T1000 (cell line): ENCODE measurements around the gene PPIL3.
"Not testable (repeated sequence)": the region's sequence is repeated elsewhere in the genome, so short reads cannot be mapped to it uniquely, and the experiment has no call there.

Source experiments
- DNase-seq: peaks from one replicate; lab custom pipeline; 2025; ENCODE audit warnings: mixed read lengths; lab: John Stamatoyannopoulos, UW

PPIL3 gene

DNA sequence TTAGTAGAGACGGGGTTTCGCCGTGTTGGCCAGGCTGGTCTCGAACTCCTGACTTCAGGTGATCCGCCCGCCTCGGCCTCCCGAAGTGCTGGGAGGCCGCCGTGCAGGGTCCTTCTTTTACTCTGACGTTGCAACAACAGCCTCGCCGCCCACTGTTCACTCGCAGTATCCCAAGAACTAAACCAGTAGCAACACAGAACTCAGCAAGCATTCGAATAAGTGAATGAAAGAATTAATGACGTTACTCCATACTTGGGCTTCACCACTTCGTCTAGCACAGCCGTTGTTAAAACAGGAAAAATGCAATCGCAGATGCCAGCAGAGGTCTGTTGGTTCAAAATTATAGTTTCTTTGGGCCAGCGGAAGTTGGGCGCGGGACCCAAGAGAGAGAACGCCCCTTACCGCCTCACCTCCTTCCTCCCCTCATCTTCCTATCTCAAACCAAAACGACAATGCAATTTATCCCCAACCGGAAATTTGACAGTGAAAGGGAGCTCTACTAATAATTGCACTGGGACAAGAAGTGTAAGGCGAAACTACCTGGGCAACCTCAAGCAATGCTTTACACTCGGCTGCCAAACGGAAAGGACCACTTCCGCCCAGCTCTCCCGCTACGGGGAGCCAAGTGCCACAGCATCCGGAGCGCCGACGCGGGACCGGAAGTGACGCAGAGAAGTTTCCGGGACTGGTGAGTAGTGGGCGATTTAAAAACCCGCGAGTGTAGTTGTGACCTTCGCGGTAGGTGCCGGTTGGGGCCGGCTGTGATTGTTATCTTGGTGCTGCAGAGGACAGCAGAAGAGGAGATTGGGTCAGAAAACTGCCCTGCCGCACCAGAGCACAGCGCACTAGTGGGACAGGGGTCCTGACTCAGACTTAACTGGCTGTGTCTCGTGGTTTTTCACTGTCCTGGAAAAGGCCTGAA, at the start of gene PPIL3, which contains the start of gene NIF3L1:
TSS of gene PPIL3 (minus strand) at position 374 of the 922 bp plus-strand sequence. CDS start 1,462 bp downstream, outside the sequence.
TSS of gene NIF3L1 (plus strand) at position 668 of the 922 bp plus-strand sequence. CDS start 2,573 bp downstream, outside the sequence.
- DNase-seq: peak; percentile 90

DNA sequence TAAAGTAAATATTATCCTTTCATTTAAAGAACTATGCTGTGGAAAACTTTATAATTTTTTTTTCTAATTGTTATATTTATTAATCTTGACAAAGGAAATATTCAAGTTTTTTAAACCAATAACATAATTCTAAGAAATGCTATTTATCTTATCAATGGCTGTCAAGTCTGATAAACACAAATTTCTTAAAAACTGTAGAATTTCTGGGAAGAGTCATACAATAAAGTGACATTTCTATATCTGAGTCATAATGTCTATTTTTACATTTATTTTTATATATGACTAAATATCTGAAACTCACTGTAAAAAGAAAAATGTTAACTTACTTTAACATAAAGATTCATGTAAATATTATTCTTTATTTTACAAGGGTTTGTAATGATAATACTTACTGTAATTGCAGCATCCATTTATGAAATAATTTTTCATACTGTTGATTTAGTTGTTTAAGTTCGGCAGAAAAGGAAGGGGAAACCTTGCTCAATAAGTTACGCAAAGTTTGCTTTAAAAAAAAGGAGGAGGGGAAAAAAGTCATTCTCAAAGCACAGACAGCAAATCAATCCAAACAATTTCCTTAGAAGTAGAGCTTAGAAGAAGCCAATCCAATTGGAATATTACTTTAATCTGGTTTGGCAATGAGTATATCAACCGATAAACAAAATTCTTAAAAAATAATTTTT, 42.2 kb upstream of the PPIL3 start:
- no peak for DNase-seq

DNA sequence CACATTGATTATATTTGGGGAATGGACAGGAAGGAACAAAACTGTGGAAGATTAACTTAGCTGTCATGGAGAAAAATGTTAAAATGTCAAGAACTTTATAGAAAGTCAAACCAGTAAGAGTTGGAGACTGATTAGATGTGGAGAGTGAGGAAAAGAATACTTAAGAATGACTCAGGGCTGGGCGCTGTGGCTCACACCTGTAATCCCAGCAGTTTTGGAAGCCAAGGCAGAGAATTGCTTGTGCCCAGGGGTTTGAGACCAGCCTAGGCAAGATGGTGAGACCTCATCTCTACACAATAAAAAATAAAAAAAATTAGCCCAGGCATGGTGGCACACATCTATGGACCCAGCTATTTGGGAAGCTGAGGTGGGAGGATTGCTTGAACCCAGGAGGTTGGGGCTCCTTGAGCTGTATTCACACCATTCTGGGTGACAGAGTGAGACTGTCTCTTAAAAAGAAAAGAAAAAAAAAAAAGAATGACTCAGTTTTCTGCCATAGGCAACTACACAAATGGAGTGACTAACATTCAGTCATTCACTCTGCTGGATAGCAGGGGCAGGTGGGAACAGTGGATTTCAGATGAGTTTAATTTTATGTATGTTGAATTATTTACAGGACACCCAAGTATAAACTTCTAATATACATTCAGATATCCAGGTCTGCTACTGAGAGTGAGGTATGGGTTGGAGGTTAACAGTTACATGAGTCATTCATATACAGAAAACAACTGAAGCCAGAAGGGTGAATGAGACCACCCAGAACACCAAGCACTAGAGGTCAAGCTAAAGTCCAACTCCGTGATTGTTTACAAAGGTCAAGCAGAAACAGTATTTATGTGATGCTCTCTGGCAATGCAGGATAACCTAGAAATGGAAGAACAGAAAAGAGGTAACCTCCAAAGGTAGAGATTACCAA, 40.7 kb upstream of the PPIL3 start:
- no peak for DNase-seq

DNA sequence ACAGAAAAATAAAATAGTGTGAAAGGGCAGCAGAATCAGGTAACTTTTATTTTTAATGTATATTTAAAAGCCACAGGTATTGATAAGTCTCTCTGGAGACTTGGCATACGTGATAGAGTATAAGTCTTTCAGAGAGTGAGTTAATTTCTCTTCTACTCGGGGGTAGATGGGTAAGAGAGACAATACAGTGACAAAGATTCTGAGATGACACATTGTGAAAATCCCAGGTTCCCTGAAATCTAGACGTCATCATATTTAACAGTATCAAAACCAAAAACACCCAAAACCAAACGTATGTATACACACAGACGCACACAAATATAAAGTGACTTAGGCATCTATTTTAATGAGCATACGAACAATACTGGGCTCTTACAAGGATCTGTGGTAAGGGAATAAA, 33.6 kb upstream of the PPIL3 start:
- no peak for DNase-seq

DNA sequence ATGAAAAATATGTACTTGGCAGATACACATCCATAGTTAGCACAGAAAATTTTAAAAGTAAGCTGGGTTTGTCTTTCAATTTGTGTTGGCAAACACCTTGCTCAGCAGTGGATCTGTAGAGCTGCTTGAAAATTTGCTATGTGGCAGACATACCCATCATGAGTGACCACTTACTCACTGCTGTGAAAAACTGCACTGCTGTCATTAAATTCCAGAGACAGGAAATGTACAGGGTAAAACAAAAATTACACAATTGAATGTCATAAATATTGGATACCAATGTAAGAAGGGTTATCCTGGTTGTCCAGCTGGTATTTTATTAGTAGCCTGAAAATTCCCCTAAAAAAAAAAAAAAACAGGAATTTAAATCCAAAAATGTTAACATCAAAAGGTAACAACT, 24.8 kb upstream of the PPIL3 start:
- DNase-seq: no peak

DNA sequence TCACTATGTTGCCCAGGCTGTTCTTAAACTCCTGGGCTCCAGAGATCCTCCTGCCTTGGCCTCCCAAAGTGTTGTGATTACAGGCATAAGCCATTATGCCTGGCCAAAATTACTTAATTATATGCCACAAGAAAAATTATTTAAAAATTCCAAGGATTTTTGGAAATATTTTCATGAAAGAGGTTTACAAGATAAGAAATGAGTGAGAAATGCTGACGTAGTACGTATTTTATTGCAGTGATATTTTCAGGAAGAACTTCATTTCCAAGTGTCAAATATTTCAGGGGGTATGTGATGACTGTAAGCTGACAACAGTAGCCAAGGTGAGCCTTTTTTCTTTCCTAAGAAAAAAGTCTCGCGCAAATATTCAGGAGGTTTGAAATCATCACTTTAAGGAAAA, 21.1 kb upstream of the PPIL3 start:
- no peak for DNase-seq

DNA sequence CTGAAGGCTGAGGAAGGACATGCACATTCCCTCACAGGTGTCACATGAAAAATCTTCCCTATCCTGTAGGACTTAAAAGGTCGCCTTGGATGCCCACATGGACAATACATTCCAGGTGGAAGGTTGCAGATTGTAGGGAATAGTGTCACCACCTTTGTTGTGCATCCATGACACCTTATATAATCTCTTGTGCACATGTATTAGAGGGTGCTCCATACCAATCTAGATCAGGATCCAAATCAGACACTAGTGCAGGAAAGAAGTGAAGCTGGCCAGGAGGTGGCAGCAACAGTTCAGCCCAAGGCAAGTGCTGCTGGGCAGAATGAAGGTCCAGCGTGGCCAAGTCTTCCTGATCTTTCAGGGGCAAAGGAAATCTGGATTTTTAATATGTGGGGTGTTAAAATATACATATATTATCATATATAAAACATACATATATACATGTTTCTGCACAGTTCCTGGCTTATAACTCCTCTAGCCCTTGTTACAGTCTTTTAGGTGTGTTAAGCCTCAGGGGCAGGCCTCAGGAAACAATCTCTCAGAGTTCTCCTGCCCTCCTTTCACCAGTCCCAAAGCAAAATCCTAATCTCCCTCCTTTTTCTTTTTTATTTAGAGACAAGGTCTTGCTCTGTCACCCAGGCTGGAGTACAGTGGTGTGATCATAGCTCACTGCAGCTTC, 16.9 kb upstream of the PPIL3 start:
- no peak for DNase-seq

DNA sequence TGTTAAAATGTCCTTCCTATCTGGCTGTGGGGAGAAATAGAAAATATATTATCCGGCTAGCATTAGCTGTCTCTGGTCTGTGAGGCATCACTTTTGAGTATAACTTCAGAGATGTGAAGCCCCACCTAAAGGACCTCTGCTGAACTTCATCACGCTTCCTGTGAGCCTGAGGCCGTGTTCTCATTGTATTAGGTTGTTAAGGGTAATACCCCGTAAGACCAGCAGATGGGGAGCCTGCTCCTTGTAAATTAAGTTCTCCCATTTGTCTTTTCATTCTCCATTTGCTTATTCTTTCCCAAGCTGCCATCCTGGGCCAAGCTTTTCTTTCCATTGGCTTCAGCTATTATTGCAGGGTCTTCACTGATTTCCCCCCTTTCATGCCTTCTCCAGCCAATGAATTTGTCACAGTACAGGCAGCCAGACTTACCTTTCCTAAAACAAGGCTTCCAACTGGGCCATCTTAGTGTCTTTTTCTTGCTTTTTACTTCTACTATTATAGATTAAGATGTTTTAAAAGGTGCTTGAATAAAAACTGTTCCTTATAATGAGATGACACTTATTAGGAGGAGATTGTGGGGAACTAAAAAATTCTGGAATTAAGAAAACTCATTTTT, 12.7 kb upstream of the PPIL3 start:
- peak; percentile 65 for DNase-seq

DNA sequence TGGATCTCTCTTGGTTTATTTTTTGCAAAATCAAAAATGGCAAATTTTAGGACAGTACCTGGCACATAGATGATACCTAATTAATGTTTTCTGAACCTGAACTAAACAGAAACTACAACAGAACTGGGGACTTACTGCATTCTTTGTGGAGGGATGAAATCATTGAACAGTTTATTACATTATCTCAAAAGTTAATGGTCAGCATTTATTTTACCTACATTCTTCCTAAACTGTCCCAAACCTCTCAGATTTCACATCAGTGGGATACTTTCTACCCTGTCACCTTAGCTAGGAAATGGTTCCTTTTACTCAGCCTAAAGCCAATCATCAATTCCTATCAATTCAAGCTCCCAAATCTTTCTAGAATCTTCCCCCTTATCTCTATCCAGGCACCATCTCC, 10.6 kb upstream of the PPIL3 start:
- DNase-seq: no peak

DNA sequence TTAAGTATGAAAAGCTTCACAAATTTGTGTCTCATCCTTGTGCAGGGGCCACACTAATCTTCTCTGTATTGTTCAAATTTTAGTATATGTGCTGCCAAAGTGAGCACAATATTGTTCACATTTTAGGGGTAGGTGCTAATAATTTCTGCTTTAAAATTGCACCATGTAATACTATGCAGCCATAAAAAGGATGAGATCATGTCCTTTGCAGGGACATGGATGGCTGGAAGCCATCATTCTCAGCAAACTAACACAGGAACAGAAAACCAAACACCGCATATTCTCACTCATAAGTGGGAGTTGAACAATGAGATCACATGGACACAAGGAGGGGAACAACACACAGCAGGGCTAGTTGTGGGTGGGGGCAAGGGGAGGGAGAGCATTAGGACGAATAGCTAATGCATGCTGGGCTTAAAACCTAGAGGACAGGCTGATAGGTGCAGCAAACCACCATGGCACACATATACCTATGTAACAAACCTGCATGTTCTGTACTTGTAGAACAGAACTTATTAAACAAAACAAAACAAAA, 7.1 kb downstream of the PPIL3 start:
- DNase-seq: not testable (repeated sequence)

DNA sequence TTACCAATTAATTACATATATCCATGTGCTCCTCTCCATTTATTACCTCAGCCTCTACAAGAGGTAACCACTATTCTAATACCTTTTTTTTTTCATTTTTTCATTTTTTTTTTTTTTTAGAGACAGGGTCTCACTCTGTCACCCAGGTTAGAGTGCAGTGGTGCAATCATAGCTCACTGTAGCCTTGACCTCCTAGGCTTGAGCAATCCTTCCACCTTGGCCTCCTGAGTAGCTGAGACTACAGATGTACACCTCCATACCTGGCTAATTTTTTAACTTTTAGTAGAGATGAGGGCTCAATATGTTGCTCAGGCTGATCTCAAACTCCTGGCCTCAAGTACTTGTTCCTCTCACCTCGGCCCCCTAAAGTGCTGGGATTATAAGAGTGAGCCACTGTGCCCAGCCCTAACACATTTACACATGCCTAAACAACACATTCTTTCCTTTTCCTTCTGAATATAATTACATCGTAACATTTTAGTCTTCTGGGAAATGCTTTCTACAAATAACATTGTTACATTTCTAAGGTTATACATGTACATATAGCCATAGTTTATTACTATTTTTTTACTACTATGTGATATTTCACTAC, 10.5 kb downstream of the PPIL3 start:
- no peak for DNase-seq

DNA sequence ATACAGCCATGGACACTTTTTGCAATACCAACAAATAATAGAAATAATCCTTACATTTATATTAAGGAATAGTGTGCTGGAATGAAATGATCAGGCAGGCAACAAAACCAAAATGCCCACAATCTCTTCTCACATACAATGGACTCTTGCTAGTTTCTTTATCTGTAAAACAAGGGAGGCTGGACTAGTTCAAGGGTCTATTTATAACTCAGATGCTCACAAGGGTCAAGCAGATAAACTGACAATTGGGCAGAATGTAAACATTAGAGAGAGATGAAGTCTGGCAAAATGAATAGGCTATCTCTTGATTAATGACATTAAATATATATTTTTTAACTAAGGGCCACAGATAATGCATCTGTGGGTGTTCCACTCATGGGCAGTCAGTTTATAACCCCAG, 11.4 kb downstream of the PPIL3 start:
- no peak for DNase-seq

DNA sequence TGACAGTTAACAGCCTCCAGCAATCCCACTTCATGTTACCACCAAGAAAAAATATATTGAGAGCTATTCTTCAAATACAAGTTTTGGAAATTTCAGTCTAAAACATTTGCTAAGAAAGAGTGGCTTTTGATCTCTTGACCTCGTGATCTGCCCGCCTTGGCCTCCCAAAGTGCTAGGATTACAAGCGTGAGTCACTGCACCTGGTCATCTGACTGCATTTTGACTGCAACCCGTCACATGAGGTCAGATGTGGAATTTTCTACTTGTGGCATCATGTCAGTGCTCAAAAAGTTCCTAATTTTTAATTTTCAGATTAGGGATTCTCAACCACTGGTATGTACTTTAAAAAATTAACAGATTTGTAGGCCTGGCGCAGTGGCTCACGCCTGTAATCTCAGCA, 15.3 kb downstream of the PPIL3 start:
- no peak for DNase-seq

DNA sequence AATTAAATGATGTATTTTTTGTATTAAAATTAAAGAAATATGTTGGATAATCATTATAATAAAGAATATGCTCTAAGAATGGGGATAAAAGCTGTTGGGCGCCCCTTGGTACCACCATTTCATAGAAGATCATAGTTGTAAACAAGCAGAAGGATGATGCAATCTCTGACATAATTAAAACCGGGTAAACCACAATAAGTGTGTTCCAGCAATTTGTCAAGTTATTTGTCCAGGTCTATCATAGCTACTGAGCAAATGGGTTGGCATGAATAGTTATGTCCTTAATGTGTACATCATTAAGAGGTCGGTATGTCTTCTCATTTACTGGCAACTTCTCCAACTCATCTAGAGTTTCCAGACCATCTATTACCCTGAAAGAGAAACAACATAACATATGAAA, 17.7 kb downstream of the PPIL3 start:
- DNase-seq: no peak

DNA sequence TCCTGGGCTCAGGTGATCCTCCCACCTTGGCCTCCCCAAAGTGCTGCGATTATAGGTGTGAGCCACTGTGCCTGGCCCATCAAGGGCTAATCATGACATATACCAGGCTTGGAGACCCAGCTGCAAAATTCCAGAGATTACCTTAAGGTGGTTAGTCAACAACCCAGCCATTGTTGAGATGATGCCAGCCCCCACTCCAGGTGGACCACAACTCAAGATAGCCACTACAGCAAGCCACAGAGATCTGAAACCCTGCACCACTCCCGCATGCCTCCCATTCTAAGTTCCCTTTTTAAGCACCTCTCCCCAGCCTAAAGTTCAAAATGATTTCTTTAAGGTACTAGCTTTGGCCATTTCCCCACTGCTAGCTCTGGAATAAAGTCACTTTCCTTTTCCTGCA, 19.9 kb downstream of the PPIL3 start:
- no peak for DNase-seq

DNA sequence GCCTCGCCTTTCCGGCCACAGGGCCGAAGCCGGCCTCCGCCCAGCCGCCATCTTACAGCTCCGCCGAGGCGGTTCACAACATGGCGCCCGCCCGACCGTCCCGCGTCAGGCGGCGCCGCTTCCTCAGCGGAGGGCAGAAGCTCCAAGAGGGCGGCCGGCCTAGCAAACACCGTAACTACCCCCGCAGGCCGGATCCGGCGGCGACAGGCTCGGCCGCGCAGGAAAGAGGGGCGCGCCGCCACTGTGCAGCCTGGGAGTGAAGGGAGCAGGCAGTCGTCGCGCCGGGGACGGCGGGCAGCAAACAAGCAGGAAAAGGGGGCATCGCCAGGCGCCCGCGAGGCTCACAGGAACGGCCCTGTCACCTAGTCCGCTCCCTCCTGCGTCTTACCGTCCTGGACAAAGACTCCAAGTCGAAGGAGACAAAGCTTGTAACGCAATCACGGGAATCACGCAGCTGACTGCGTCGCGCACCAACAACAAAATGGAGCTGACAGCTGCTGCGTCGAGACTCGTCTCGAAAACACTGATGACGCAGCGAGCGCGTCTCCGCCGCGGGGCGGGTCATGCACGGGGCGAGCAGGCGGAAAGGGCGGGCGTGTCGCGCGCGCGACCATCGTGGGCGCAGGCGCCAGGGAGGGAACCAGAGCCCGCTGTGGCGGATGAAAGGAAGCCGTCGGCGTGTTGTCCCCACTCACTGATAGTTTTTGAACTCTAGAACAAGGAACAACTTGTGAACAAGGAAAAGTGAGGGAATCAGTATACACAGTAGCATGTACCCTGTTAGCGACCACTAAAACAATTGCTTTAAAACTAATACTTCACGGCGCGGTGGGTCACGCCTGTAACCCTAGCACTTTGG, 24.5 kb downstream of the PPIL3 start, which contains the start of gene CLK1:
TSS of gene CLK1 (minus strand) at position 483 of the 859 bp plus-strand sequence. CDS start 2,796 bp downstream, outside the sequence.
- DNase-seq: peak; percentile 85

DNA sequence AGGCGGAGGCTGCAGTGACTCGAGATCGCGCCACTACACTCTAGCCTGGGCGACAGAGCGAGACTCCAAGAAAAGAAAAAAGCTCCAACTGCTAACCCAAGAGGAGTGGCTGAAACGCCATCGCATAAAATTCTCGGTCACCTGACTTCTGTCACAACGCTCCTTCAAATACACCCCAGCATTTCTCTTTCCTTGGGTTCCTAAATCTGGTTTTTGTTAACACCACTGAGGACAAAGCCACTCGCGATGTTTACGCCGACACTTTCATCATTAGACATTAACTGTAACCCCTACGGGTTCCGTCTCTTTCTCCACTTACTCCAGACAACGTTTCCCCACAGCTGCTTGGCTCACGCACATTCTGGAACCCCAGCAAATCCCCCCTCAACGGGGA, 25.1 kb downstream of the PPIL3 start:
- no peak for DNase-seq

DNA sequence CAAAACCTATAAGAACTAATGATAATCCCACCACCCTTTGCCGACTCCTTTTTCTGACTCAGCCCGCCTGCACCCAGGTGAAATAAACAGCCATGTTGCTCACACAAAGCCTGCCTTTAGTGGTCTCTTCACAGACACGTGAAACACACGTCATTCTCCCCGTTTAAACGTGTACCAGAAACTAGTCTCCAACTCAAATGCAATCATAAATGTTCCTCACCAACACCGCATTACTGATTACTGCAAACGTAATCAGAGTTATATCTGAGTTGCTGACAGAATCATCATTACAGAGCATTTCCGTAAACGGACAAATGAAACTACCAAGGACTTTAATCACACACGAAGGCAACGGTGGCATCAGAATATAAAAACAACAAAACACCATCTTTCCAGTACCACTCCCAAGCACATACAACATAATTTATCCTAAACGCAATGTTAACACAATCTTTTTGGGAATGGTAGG, 26.3 kb downstream of the PPIL3 start:
- DNase-seq: no peak

DNA sequence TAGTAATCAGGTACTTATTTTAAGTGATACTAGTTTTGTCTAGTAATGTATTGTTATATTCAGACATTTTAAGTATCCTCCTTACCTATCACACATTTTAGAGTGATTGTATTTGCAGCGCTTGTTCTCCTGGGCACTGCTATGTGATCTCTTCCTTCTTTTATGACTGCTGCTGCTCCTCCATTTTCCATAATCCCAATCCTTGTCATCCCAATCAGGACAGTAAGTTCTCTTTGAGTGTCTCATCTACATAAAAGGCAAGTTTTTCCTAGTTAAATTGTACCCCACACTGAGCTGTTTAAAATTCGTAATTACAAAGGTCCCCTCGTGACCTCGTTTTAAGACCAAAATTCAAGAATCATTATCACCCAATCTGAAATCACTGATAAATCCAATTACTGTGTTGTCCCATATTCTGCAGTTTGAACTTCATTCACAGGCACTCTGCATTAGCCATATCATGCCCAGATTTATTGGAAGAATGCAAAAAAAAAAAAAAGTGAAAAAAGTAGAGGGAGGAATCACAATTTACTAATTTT, 27.2 kb downstream of the PPIL3 start:
- DNase-seq: no peak
